Activated B cell treated with CpG ODN at 0.5 μM for 24 hours (primary cell): ENCODE data around the gene SAP30BP. TPM values are rescaled to one million over a fixed set of nuclear protein-coding genes. Genes with fewer than 3 reads are reported as not detected.

Source experiments
- ATAC-seq: fragments of 200-7000 bp; cut with Tn5 transposase; one replicate; pipeline ENCODE4 v1.10.0; 2021; ENCODE audit warnings: low read depth, mild to moderate bottlenecking, moderate library complexity
- CTCF ChIA-PET: fragments of 350-600 bp; sonication (Branson Sonifier 250); formaldehyde crosslinking; loops from one replicate; lab custom pipeline; 2021; ENCODE audit warnings: antibody characterized with exemption; lab: Charles Lee
- POLR2A ChIA-PET: fragments of 350-600 bp; sonication (Branson Sonifier 250); formaldehyde crosslinking; loops from one replicate; lab custom pipeline; 2021; ENCODE audit warnings: antibody characterized with exemption; lab: Charles Lee
- DNase-seq: peaks from one replicate; pipeline ENCODE4 v3.0.0; 2022
- H3K27ac Mint-ChIP-seq: one replicate; pipeline ENCODE4 v1.8.0; 2020; ENCODE audit warnings: mixed read lengths
- H3K27me3 Mint-ChIP-seq: one replicate; pipeline ENCODE4 v1.8.0; 2021; ENCODE audit warnings: mixed read lengths
- H3K36me3 Mint-ChIP-seq: one replicate; pipeline ENCODE4 v1.8.0; 2021; ENCODE audit warnings: low read depth, mixed read lengths
- H3K4me1 Mint-ChIP-seq: one replicate; pipeline ENCODE4 v1.8.0; 2021; ENCODE audit warnings: mixed read lengths
- H3K4me3 Mint-ChIP-seq: one replicate; pipeline ENCODE4 v1.8.0; 2020; ENCODE audit warnings: mild to moderate bottlenecking, mixed read lengths
- H3K9me3 Mint-ChIP-seq: one replicate; pipeline ENCODE4 v1.8.0; 2020; ENCODE audit warnings: mixed read lengths
- intact Hi-C: fragments of 100-400 bp; cut with micrococcal nuclease; formaldehyde crosslinking; loops from one replicate; pipeline ENCODE4 v1.15.1; 2024
- total RNA-seq: library from RNA; stranded (reverse); gene quantifications from 2 replicates; pipeline ENCODE4 v1.2.3, GENCODE V29; 2022
- TF ChIP-seq, protein P1 (sequence below): fragments of 200-600 bp; IDR thresholded peaks from one replicate; pipeline ENCODE4 v1.8.0; 2022; ENCODE audit warnings: antibody characterized with exemption, mild to moderate bottlenecking

The SAP30BP gene
- total RNA-seq, 1 donor from 2014 or later = 184 TPM

- H3K27me3 Mint-ChIP-seq = peaks cover 6% of the 10 kb centered on the region
- CTCF ChIA-PET = no interaction called here
- H3K4me3 Mint-ChIP-seq = no peak overlapping the region
- ATAC-seq (no peak), DNase-seq (no peak)
- H3K9me3 Mint-ChIP-seq = no peaks in the 10 kb centered on the region
- POLR2A ChIA-PET = no interaction called here
- no peak overlapping the region for H3K27ac Mint-ChIP-seq
- H3K4me1 Mint-ChIP-seq = peaks cover 4% of the 10 kb centered on the region
- TF ChIP-seq, protein P1, sequence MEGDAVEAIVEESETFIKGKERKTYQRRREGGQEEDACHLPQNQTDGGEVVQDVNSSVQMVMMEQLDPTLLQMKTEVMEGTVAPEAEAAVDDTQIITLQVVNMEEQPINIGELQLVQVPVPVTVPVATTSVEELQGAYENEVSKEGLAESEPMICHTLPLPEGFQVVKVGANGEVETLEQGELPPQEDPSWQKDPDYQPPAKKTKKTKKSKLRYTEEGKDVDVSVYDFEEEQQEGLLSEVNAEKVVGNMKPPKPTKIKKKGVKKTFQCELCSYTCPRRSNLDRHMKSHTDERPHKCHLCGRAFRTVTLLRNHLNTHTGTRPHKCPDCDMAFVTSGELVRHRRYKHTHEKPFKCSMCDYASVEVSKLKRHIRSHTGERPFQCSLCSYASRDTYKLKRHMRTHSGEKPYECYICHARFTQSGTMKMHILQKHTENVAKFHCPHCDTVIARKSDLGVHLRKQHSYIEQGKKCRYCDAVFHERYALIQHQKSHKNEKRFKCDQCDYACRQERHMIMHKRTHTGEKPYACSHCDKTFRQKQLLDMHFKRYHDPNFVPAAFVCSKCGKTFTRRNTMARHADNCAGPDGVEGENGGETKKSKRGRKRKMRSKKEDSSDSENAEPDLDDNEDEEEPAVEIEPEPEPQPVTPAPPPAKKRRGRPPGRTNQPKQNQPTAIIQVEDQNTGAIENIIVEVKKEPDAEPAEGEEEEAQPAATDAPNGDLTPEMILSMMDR = no peak
- H3K36me3 Mint-ChIP-seq = no peaks in the 10 kb centered on the region
- intact Hi-C loops = no loop called here
Measured at GRCh38 chr17:75723171-75723930, 56.2 kb downstream of the SAP30BP start.

GRCh38 chr17:75724016-75725003, 57.2 kb downstream of the SAP30BP start:
- H3K27me3 Mint-ChIP-seq = peaks cover 6% of the 10 kb centered on the region
- DNase-seq = no peak
- intact Hi-C loops = no loop called here
- no peaks in the 10 kb centered on the region for H3K36me3 Mint-ChIP-seq
- no peak for ATAC-seq
- H3K27ac Mint-ChIP-seq = no peak overlapping the region
- POLR2A ChIA-PET = no interaction called here
- CTCF ChIA-PET = no interaction called here
- peaks cover 4% of the 10 kb centered on the region for H3K4me1 Mint-ChIP-seq
- no peak overlapping the region for H3K4me3 Mint-ChIP-seq
- no peaks in the 10 kb centered on the region for H3K9me3 Mint-ChIP-seq
- TF ChIP-seq, protein P1 = no peak

DNA sequence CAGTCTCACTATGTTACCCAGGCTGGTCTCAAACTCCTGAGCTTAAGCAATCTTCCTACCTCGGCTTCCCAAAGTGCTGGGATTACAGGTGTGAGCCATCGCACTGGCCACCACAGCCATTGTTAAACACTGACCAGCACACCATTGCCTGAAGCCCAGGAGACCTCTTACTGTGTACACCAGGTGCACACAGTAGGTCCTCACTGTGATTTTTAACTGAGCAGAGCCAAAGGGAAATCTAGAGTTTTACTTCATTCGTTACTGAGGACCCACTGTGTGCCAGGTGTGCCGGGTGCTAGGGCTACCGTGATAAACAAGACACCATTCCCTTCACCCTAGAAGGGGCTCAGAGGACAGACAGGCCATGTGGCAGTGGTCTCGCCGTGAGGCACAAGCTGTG, 58.4 kb downstream of the SAP30BP start:
- CTCF ChIA-PET = no interaction called here

GRCh38 chr17:75727391-75727790, 60.3 kb downstream of the SAP30BP start:
- ChIA-PET CTCF (no interaction called here), POLR2A (no interaction called here)
- TF ChIP-seq, protein P1 = no peak
- H3K4me3 Mint-ChIP-seq = no peak overlapping the region
- H3K36me3 Mint-ChIP-seq = no peaks in the 10 kb centered on the region
- intact Hi-C loops = no loop called here
- no peaks in the 10 kb centered on the region for H3K4me1 Mint-ChIP-seq
- H3K27ac Mint-ChIP-seq = no peak overlapping the region
- DNase-seq (no peak), ATAC-seq (no peak)
- H3K9me3 Mint-ChIP-seq = no peaks in the 10 kb centered on the region
- H3K27me3 Mint-ChIP-seq = no peaks in the 10 kb centered on the region

More for the DNA sequence above, 58.4 kb downstream of the SAP30BP start:
- DNase-seq = no peak
- TF ChIP-seq, protein P1 = no peak
- no peak for ATAC-seq
- intact Hi-C loops = no loop called here
- Mint-ChIP-seq H3K4me1 (peaks cover 2% of the 10 kb centered on the region), H3K36me3 (no peaks in the 10 kb centered on the region), H3K9me3 (no peaks in the 10 kb centered on the region), H3K27ac (no peak overlapping the region), H3K27me3 (no peaks in the 10 kb centered on the region), H3K4me3 (no peak overlapping the region)
- POLR2A ChIA-PET = no interaction called here

DNA sequence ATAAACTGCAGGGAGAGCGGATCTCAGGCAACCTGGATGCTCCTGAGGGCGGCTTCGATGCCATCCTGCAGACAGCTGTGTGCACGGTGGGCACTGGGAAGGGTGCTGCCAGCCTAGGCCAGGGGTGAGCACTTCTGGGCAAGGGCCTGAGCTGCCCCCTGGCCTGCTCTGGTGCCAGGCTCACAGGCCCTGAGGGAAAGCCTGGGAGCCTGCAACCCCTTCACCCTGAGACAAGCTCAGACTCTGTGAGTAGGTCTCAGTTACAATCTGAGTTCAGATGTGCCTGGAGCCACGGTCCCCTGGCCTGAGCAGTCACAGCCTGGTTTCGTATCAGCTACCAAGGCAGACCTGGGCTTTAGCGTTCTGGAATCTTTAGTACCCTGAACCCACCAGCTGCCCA, 62.2 kb downstream of the SAP30BP start:
- CTCF ChIA-PET = no interaction called here
- TF ChIP-seq, protein P1 = no peak
- POLR2A ChIA-PET = no interaction called here
- Mint-ChIP-seq H3K4me1 (peaks cover 1% of the 10 kb centered on the region), H3K27me3 (no peaks in the 10 kb centered on the region), H3K36me3 (no peaks in the 10 kb centered on the region), H3K27ac (no peak overlapping the region), H3K4me3 (no peak overlapping the region), H3K9me3 (no peaks in the 10 kb centered on the region)
- no peak for DNase-seq
- no peak for ATAC-seq
- intact Hi-C loops = no loop called here
